Tibial nerve (tissue), 4 donors: ENCODE results near the gene COL10A1. TPM values are rescaled to one million over a fixed set of nuclear protein-coding genes. Genes with fewer than 3 reads are reported as not detected.

Experiments used
- DNase-seq, 2 donors: peaks; one replicate each; pipeline ENCODE4 v3.0.0-alpha.2; 2019; ENCODE audit warnings: low spot score in 2 of 2
- H3K27ac ChIP-seq, 4 donors: fragments of 200-600 bp; sonication (generic) in 3 of 4; one replicate each; pipeline ENCODE4 v1.5.1; 2017 to 2019; ENCODE audit warnings: mild to moderate bottlenecking in 1 of 4
- H3K27me3 ChIP-seq, 2 donors: fragments of 200-600 bp; sonication (generic) in 1 of 2; one replicate each; pipeline versions ENCODE4 v1.5.1 to v1.6.0; 2017 to 2019
- H3K36me3 ChIP-seq, 3 donors: fragments of 200-600 bp; sonication (generic); one replicate each; pipeline ENCODE4 v1.5.1; 2018 to 2019
- H3K4me1 ChIP-seq, 4 donors: fragments of 200-600 bp; sonication (generic) in 3 of 4; one replicate each; pipeline ENCODE4 v1.5.1; 2017 to 2019
- H3K4me3 ChIP-seq, 4 donors: fragments of 200-600 bp; sonication (generic) in 3 of 4; one replicate each; pipeline ENCODE4 v1.5.1; 2017 to 2019; ENCODE audit warnings: mild to moderate bottlenecking in 1 of 4, moderate library complexity in 1 of 4
- H3K9me3 ChIP-seq, 4 donors: fragments of 200-600 bp; sonication (generic) in 3 of 4; one replicate each; pipeline ENCODE4 v1.5.1; 2017 to 2019
- EP300 ChIP-seq, 2 donors: sonication (generic); formaldehyde crosslinking; IDR thresholded peaks; one replicate each; pipeline ENCODE4 v1.6.1; 2017; ENCODE audit warnings: antibody characterized with exemption in 2 of 2, mild to moderate bottlenecking in 1 of 2
- POLR2A ChIP-seq, 2 donors: fragments of 450-650 bp; IDR thresholded peaks; one replicate each; pipeline ENCODE4 v1.6.1; 2017; ENCODE audit warnings: antibody characterized with exemption in 2 of 2, mild to moderate bottlenecking in 2 of 2, moderate library complexity in 2 of 2
- WGBS, 2 donors: methylation state at CpG; one replicate each; pipeline ENCODE4 v1.1.5; 2018; 5-methylcytosine and 5-hydroxymethylcytosine counted together
- total RNA-seq, 4 donors: library from RNA; depleted of rRNA; stranded (reverse); fragments of >200 nt; gene quantifications; one replicate each; pipeline ENCODE4 v1.1.0, GENCODE V29; 2016
- TF ChIP-seq, protein P1 (sequence below), 5 experiments: fragments of 200-600 bp in 3 of 5; fragments of 450-650 bp in 2 of 5; sonication (generic) in 3 of 5; IDR thresholded peaks; one replicate each; pipeline ENCODE4 v1.5.1; 2016 to 2019; ENCODE audit warnings: antibody characterized with exemption in 5 of 5, mild to moderate bottlenecking in 3 of 5, moderate library complexity in 2 of 5

Gene COL10A1
- total RNA-seq: under 1 TPM in 2 of 4 donors, not detected in 2; 0.22 to 0.42 TPM

DNA sequence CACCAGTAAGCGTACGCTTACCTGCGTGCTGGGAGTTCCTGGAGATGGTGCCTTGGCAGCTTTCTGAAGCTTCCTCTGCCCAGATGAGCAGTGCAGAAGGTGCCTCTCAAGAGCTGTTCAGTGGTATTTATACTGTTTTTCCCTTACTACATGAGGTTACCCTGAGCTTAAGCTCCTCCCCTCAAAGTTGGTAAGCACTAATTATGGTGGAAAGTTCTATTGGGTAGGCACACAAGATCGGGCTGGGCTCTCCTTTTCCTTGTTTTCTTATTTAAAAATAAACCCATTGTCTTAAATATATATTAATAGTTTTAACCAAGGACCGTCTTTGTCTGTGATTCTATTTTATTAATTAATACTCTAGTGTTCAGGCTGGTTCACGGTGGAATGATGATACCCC is at the start of gene COL10A1:
Gene COL10A1 (minus strand): TSS at position 101 of the 400 bp plus-strand sequence. CDS start 640 bp downstream, outside the sequence.
- Histone ChIP-seq H3K27me3 (no peaks in the 10 kb centered on the region), H3K9me3 (no peaks in the 10 kb centered on the region), H3K27ac (no peak within 1 kb of the TSS), H3K4me3 (no peak within 1 kb of the TSS), H3K36me3 (peaks cover 0 to 6% (median 0%) of the 10 kb centered on the region in 3 donors), H3K4me1 (no peaks in the 10 kb centered on the region)
- 89 to 94% methylated on average over 6 of the region's 6 CpGs for WGBS, 2 donors
- DNase-seq: no peak
- no peak for TF ChIP-seq POLR2A (IDR thresholded peaks at IDR 0.05)
- TF ChIP-seq, protein P1, sequence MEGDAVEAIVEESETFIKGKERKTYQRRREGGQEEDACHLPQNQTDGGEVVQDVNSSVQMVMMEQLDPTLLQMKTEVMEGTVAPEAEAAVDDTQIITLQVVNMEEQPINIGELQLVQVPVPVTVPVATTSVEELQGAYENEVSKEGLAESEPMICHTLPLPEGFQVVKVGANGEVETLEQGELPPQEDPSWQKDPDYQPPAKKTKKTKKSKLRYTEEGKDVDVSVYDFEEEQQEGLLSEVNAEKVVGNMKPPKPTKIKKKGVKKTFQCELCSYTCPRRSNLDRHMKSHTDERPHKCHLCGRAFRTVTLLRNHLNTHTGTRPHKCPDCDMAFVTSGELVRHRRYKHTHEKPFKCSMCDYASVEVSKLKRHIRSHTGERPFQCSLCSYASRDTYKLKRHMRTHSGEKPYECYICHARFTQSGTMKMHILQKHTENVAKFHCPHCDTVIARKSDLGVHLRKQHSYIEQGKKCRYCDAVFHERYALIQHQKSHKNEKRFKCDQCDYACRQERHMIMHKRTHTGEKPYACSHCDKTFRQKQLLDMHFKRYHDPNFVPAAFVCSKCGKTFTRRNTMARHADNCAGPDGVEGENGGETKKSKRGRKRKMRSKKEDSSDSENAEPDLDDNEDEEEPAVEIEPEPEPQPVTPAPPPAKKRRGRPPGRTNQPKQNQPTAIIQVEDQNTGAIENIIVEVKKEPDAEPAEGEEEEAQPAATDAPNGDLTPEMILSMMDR (IDR thresholded peaks at IDR 0.05): no peak
- no peak for TF ChIP-seq EP300 (IDR thresholded peaks at IDR 0.05)

DNA sequence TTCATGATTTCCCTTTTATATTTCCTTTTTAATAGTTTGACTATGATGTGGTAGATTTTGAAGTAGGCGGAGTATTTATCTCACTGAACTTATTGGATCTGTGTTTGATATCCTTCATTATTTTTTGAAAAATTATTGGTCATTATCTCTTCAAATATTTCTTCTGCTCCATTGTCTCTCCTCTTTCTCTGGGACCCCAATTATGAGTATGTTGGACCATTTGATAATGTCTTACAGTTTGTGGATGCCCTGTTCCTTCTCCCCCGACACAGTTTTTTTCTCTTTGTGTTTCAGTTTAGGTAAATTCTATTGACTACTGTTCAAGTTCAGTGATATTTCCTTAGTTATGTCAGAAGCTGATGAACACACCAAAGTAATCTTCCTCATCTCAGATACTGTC is 49.4 kb upstream of the COL10A1 start:
- no peak overlapping the region for H3K4me3 ChIP-seq
- peaks cover 0 to 22% (median 0%) of the 10 kb centered on the region in 3 donors for H3K36me3 ChIP-seq
- H3K27me3 ChIP-seq: no peaks in the 10 kb centered on the region
- H3K4me1 ChIP-seq: no peaks in the 10 kb centered on the region
- WGBS, 2 donors: 96 to 97% methylated on average over 2 of the region's 2 CpGs
- TF ChIP-seq, protein P1 (IDR thresholded peaks at IDR 0.05): no peak
- TF ChIP-seq POLR2A (IDR thresholded peaks at IDR 0.05) (no peak), EP300 (IDR thresholded peaks at IDR 0.05) (no peak)
- H3K27ac ChIP-seq: no peak overlapping the region
- DNase-seq: no peak
- peaks cover 0 to 18% (median 3%) of the 10 kb centered on the region in 4 donors for H3K9me3 ChIP-seq

DNA sequence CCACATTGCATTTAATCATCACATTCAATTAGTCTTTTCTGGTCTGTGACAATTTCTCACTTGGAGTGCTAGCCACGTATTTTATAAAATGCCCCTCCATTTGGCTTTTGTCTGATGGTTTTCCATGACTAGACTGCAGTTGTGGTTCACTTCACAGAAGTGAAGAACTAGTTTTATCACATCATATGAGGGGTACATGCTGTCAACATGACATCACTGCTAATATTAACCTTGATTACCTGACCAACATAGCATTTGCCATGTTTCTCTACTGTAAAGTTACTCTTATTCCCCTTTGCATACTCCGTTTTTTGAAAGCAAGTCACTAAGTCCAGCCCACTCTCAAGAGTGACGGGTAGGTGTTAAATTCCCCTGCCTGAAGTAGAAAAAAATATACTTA is 48.0 kb upstream of the COL10A1 start:
- H3K27me3 ChIP-seq: no peaks in the 10 kb centered on the region
- TF ChIP-seq EP300 (IDR thresholded peaks at IDR 0.05) (no peak), POLR2A (IDR thresholded peaks at IDR 0.05) (no peak)
- TF ChIP-seq, protein P1 (IDR thresholded peaks at IDR 0.05): no peak
- 59 to 63% methylated on average over 3 of the region's 3 CpGs for WGBS, 2 donors
- H3K4me1 ChIP-seq: no peaks in the 10 kb centered on the region
- no peak for DNase-seq
- H3K9me3 ChIP-seq: peaks cover 0 to 18% (median 3%) of the 10 kb centered on the region in 4 donors
- no peak overlapping the region for H3K4me3 ChIP-seq
- H3K27ac ChIP-seq: no peak overlapping the region
- H3K36me3 ChIP-seq: peaks cover 0 to 23% (median 0%) of the 10 kb centered on the region in 3 donors

DNA sequence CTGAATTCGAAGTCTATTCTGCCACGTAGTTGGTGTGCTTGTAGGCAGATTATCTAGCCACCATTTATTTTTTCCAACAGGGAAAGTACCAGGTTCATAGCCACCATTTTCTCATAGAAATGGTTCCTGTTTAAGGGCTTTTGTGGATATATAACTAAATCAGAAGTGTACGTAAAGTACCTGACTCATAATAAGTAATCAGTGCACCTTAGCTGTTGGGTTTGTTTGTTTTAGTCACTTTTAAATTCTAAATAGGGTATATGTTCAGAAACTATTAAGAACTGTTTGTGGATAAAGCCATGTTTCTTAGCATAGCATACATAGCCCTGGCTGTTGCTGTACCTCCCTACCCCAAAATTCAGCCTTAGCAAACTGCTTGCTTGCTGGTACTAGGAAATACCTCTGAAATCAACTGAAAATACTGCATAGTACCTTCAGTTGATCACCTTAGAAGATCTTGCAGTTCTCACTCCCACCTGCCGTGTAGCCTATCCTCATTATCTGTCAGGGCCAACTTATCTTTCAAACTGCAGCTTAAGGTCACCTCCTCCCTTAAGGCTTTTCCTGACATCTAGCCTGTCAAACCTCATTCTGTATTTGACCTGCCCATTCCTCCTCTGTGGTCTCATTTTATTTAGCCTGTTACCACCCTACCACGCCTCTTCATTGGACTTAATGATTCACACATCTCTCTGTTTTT is 44.6 kb upstream of the COL10A1 start:
- Histone ChIP-seq H3K4me3 (no peak overlapping the region), H3K4me1 (no peaks in the 10 kb centered on the region), H3K36me3 (peaks cover 0 to 18% (median 0%) of the 10 kb centered on the region in 3 donors), H3K27ac (no peak overlapping the region), H3K27me3 (no peaks in the 10 kb centered on the region), H3K9me3 (peaks cover 0 to 23% (median 4%) of the 10 kb centered on the region in 4 donors)
- DNase-seq: no peak
- TF ChIP-seq EP300 (IDR thresholded peaks at IDR 0.05) (no peak), POLR2A (IDR thresholded peaks at IDR 0.05) (no peak)
- TF ChIP-seq, protein P1 (IDR thresholded peaks at IDR 0.05): no peak
- WGBS, 2 donors: 87 to 91% methylated on average over 5 of the region's 5 CpGs

DNA sequence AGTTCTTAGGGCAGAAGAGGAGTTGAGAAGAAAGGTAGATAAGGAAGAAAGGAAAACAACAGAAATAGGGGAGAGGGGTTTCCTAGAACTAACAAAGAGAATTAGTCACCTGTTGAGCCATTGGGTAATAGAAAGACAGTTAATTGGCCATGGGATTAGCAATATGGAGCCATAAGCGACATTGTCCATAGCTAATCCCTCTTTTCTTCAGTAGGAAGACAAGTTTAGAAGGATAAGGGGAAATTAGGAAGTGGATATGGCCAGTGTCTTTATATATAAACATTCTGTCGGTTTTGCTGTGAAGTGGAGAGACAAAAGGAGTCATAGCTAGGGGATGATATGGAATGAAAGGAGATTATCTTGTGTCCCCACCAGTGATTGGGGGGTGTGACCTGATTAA is 43.9 kb upstream of the COL10A1 start:
- Histone ChIP-seq H3K27ac (no peak overlapping the region), H3K4me1 (no peaks in the 10 kb centered on the region), H3K27me3 (no peaks in the 10 kb centered on the region), H3K36me3 (peaks cover 0 to 16% (median 0%) of the 10 kb centered on the region in 3 donors), H3K9me3 (peaks cover 0 to 16% (median 4%) of the 10 kb centered on the region in 4 donors), H3K4me3 (no peak overlapping the region)
- WGBS, 2 donors: 87 to 92% methylated on average over 2 of the region's 2 CpGs
- DNase-seq: no peak
- TF ChIP-seq EP300 (IDR thresholded peaks at IDR 0.05) (no peak), POLR2A (IDR thresholded peaks at IDR 0.05) (no peak)
- TF ChIP-seq, protein P1 (IDR thresholded peaks at IDR 0.05): no peak
